ENCODE results near the gene LAMA2. TPM values are rescaled to one million over a fixed set of nuclear protein-coding genes. Genes with fewer than 3 reads are reported as not detected.

LAMA2 gene
- total RNA-seq, 1 donor from 2014 or later = 0.47 TPM

GRCh38 chr6:129478379-129478778 is 595.4 kb downstream of the LAMA2 start:
- H3K9me3 Mint-ChIP-seq = no peaks in the 10 kb centered on the region
- H3K4me3 Mint-ChIP-seq = no peak overlapping the region
- H3K27ac Mint-ChIP-seq (ENCODE audit: unreplicated experiment) = no peak overlapping the region
- no peak for TF ChIP-seq CTCF (conservative IDR thresholded peaks at IDR 0.05)
- no peaks in the 10 kb centered on the region for H3K36me3 Mint-ChIP-seq (ENCODE audit: low read depth)
- H3K4me1 Mint-ChIP-seq = peaks cover 3% of the 10 kb centered on the region
- no peak for DNase-seq (ENCODE audit: low read depth, low spot score)
- no peaks in the 10 kb centered on the region for H3K27me3 Mint-ChIP-seq (ENCODE audit: low read depth)

- H3K36me3 Mint-ChIP-seq (ENCODE audit: low read depth) = no peaks in the 10 kb centered on the region
- no peak for TF ChIP-seq CTCF (conservative IDR thresholded peaks at IDR 0.05)
- H3K27ac Mint-ChIP-seq (ENCODE audit: unreplicated experiment) = no peak overlapping the region
- no peak for DNase-seq (ENCODE audit: low read depth, low spot score)
- no peak overlapping the region for H3K4me3 Mint-ChIP-seq
- no peaks in the 10 kb centered on the region for H3K9me3 Mint-ChIP-seq
- H3K4me1 Mint-ChIP-seq = no peaks in the 10 kb centered on the region
- no peaks in the 10 kb centered on the region for H3K27me3 Mint-ChIP-seq (ENCODE audit: low read depth)
These were observed 598.8 kb downstream of the LAMA2 start for GRCh38 chr6:129481706-129482105.

- Mint-ChIP-seq H3K9me3 (no peaks in the 10 kb centered on the region), H3K4me1 (peaks cover 4% of the 10 kb centered on the region), H3K36me3 (ENCODE audit: low read depth) (no peaks in the 10 kb centered on the region), H3K27me3 (ENCODE audit: low read depth) (no peaks in the 10 kb centered on the region), H3K27ac (ENCODE audit: unreplicated experiment) (peak overlapping the region; percentile 32), H3K4me3 (no peak overlapping the region)
- no peak for TF ChIP-seq CTCF (conservative IDR thresholded peaks at IDR 0.05)
- DNase-seq (ENCODE audit: low read depth, low spot score) = no peak
These were observed 602.8 kb downstream of the LAMA2 start for GRCh38 chr6:129485746-129486145.

GRCh38 chr6:129486327-129486726 is 603.4 kb downstream of the LAMA2 start:
- Mint-ChIP-seq H3K9me3 (no peaks in the 10 kb centered on the region), H3K4me3 (no peak overlapping the region), H3K4me1 (peaks cover 8% of the 10 kb centered on the region), H3K36me3 (ENCODE audit: low read depth) (no peaks in the 10 kb centered on the region), H3K27ac (ENCODE audit: unreplicated experiment) (peak overlapping the region; percentile 54), H3K27me3 (ENCODE audit: low read depth) (no peaks in the 10 kb centered on the region)
- no peak for TF ChIP-seq CTCF (conservative IDR thresholded peaks at IDR 0.05)
- no peak for DNase-seq (ENCODE audit: low read depth, low spot score)

- DNase-seq (ENCODE audit: low read depth, low spot score) = no peak
- no peaks in the 10 kb centered on the region for H3K9me3 Mint-ChIP-seq
- no peak for TF ChIP-seq CTCF (conservative IDR thresholded peaks at IDR 0.05)
- no peak overlapping the region for H3K27ac Mint-ChIP-seq (ENCODE audit: unreplicated experiment)
- no peaks in the 10 kb centered on the region for H3K27me3 Mint-ChIP-seq (ENCODE audit: low read depth)
- no peaks in the 10 kb centered on the region for H3K36me3 Mint-ChIP-seq (ENCODE audit: low read depth)
- H3K4me3 Mint-ChIP-seq = no peak overlapping the region
- peaks cover 8% of the 10 kb centered on the region for H3K4me1 Mint-ChIP-seq
These were observed 605.4 kb downstream of the LAMA2 start for GRCh38 chr6:129488313-129488712.
